Activated naive CD4-positive, alpha-beta T cell treated with anti-CD3 and anti-CD28 coated beads, Interleukin-2, amount 50 U/mL, for 16 hours (primary cell): Measurements from ENCODE around the gene LIPA.
A peak's percentile ranks its signal among the peaks of the same experiment; 100 is the strongest.
"Not testable (repeated sequence)": the region's sequence is repeated elsewhere in the genome, so short reads cannot be mapped to it uniquely, and the experiment has no call there.

ENCODE experiments used
- DNase-seq: peaks from one replicate; pipeline ENCODE4 v3.0.0-alpha.2; 2020

Gene LIPA

DNA sequence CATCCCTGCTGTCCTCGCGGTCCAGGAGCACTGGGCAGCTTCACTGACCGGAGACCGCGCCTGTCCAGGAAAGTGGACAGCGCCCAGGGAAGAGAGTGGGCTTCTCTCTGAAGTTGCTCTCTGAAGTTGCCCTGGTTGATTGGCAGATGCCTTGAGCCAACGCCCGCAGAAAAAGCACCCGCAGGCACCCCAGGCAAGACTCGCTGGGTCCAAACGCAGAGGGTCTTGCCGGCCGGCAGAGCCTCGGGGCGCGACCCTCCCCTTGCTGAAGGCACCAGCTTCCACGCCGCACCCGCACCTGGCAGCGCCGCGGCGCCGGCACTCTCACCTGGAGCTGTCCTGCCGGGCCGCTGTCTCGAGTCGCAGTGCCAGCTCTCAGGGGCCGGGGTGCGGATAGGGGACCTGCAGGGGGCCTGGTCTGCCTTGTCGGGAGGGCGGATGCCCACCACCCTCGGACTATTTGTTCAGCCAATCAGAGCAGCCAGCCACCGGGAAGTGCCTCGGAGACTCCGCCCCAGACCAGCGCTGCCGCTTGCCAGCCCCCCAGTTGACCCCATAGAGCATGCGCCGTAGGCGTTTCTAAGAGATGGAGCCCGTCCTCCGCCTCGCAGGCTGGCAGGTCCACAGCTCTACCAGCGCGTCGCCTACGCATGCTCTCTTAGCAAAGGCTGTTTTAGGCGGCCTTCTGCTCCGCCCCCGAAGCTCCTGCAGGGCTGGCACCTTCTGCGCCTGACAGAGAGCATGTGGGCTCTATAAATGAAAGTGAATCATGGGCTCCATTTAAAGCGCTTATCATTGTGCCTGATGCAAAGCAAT is at the start of gene LIPA:
TSS of gene LIPA (minus strand) at position 367 of the 816 bp plus-strand sequence. CDS start 4,127 bp downstream, outside the sequence.
- peak; percentile 97 for DNase-seq

GRCh38 chr10:89301232-89301631 is 49.7 kb upstream of the LIPA start:
- DNase-seq: no peak

- no peak for DNase-seq
These were observed 47.5 kb upstream of the LIPA start for GRCh38 chr10:89299031-89299430.

DNA sequence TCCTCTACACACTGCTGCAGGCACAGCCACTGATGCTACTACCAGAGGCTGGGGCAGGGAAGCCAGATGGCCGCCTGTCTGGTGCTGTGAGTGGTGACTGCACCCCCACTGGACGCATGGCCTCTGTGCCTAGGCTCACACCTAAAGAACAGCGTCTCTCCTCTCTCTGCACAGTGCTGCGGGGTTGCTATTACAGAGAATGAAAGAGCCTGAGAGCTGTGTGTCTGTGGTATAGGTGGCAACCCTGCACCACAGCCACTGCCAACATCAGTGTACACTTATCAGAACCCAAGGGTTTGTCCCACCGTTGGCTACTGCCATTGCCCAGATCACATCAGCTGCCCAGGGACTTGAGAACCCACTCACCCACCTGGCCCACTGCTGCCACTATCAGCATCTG is 46.2 kb upstream of the LIPA start:
- no peak for DNase-seq

DNA sequence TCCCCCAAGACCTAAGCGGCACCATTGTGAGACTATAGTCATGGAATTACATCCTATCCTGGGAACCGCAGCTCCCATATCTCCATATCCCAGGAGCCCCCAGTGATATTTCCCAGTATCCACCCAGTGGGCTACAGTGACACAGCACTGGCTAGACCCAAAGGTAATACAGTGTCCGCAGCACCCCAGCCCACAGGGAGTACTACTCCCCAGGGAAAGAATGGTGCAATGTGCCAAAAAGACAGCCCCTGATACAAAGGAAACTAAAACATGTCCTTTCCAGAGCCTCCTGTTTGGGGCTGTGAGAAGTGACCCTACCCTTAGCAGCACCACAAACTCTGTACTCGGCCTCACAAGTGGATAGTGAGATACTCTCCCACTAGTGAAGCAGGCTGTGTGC is 45.8 kb upstream of the LIPA start:
- no peak for DNase-seq

GRCh38 chr10:89296220-89296648 is 44.7 kb upstream of the LIPA start:
- DNase-seq: no peak

- no peak for DNase-seq
These were observed 44.0 kb upstream of the LIPA start for GRCh38 chr10:89295597-89295996.

- no peak for DNase-seq
These were observed 43.2 kb upstream of the LIPA start for GRCh38 chr10:89294721-89295239.

- DNase-seq: not testable (repeated sequence)
These were observed 33.7 kb upstream of the LIPA start for GRCh38 chr10:89285303-89285702.

- DNase-seq: not testable (repeated sequence)
These were observed 33.1 kb upstream of the LIPA start for GRCh38 chr10:89284711-89285110.

DNA sequence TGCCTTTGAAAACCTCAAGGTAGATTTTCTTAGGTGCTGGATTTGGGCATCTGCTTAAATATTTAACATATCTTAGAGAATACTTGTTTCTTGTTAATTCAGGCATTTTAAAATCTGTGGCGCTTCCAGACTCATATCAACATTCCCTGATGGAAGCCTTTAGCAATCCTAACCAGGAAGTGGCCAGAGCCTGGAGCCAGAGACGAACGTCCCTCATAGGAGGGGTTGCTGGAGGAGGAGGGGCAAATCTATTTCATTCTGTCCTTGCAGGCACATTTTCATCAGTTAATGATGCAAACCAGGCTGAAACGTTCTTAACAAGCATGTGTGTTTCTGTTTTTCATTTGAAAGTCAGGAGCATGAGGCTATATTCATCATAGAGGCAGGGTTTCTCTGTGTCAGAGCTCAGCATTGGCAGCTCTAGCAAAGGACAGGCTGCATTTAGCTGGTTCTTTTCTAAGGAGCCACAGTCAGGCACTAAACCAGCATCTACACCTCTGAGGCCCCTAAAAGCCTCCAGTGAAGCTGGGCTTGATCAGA is 32.4 kb upstream of the LIPA start:
- DNase-seq: no peak

DNA sequence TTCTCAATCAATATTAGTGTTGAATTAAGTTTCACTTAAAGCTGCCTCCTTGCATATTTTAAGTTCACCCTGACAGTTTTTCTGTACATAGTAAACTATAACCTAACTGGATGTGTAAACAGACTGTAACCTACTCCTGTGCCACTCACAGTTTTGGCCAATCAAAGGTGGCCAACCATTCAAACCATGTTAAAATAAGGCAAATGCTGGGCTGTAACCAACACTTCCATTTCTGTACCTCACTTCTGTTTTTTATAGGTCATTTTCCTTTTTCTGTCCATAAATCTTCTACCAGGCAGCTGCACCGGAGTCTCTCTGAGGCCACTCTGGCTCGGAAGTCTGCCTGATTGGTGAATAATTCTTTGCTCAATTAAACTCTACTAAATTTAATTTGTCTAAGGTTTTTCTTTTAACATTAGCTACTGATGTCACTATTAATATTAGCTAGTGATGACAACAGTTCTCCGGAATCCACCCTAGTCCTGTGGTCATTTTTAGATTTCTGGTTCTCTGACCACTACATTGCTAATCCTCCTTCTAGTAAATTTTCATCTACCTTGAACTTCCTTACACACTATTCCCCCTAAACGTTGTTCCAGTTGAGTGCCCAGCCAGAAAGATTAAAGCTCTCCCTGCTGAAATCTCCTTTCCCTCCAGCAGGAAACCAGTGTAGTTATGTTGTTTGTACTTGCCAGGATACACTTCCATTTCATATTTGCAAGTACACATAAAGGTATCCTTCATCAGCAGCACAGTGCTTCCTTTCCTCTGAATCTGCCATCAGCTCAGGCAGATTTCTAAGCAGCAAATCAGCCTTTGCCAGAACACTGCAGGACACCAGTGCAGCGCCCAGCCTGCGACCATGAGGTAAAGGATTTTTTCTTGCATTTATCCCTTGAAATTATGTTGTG is 31.7 kb upstream of the LIPA start:
- no peak for DNase-seq

- DNase-seq: no peak
These were observed 30.2 kb upstream of the LIPA start for GRCh38 chr10:89281606-89282395.

GRCh38 chr10:89280508-89280907 is 28.9 kb upstream of the LIPA start:
- DNase-seq: no peak

- no peak for DNase-seq
These were observed 27.9 kb upstream of the LIPA start for GRCh38 chr10:89279421-89279869.

DNA sequence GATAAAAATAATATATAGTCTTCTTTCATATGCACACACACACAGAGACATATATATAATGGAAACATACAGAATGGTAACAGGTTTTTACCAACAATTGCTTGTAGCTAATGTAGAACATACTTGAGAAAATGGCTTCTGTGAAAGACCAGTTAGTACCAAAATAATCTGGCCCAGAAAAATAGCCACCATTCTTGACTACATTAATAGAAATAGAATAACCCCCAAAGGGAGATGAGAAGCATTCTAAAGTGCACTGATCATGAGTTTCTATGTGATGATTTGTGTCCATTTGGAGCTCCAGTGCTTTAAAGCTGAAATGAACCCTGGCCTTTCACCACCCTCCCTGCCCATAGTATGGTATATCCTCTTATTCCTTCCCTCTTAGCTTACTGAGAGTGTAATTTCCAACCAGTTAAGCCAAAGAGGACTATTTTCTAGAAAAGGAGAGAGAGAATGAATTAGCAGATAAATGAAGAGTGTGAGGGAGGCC is 27.4 kb upstream of the LIPA start:
- DNase-seq: no peak

DNA sequence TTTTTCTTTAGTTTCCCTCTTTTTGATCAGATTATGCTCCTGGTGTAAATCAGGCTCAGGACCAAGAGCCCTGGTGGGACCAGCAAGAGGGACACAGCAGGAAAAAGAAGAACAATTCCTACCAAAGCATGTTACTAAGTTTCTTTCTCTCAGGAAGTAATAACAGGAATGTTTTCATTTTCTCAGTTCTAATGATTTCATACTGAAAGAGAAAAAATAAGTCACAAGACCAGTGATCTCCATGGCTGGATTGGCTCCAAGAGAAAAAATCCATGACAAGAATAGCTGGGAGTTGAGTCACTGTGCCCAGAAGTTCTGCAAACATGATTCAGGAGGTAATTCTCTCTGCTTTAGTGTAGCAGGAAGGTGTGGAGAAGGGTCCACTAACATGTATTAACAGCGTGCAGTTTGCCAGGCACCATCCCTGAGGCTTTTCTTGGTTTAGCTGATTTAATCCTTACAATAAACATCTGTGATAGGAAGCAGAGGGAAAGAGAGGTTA is 26.5 kb upstream of the LIPA start:
- DNase-seq: no peak

- no peak for DNase-seq
These were observed 23.8 kb upstream of the LIPA start for GRCh38 chr10:89275383-89275782.

DNA sequence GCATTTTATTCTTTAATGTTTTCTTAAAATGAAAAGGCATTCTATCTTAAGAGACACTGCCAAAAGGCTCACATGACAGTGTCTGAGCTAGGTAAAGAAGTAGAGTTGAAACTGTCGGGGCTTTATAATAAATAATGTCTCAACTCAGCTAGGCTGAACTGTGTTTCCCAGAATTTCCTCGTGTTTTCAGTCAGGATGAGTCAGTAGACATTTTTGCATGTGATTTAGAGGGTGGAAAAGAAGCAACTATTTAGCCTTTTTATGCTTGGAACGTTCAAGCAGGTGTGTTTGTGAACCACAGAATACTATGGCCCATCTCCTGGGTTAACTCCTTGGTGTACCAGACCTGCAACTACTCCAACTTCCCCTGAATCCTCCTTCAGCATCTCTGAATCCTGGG is 23.4 kb upstream of the LIPA start:
- no peak for DNase-seq

- no peak for DNase-seq
These were observed 22.1 kb upstream of the LIPA start for GRCh38 chr10:89273680-89274079.

- no peak for DNase-seq
These were observed 20.0 kb upstream of the LIPA start for GRCh38 chr10:89271532-89271931.

DNA sequence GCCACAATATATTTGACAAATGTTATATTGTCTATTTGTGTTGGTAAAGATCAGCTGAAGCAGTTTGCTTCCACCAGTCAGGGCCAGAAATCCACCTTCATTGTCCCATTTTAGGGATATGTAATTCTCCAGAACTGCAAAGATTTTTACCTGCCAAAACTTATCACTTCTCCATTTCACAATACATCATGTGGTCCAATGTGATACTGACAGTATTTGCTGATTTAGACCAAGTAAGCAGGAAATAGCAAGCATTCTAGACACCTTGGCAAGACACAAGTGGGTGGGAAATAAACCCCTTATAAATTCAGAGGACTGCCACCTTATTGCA is 18.5 kb upstream of the LIPA start:
- no peak for DNase-seq
